ENCODE results near the gene VSIG10L. TPM values are rescaled to one million over a fixed set of nuclear protein-coding genes. Genes with fewer than 3 reads are reported as not detected.

The VSIG10L gene
- total RNA-seq, 1 donor = 0.27 TPM

- TF ChIP-seq CTCF (IDR thresholded peaks at IDR 0.05; ENCODE audit: insufficient read depth, low read length) = no peak
- H3K4me3 ChIP-seq (ENCODE audit: low read depth, low read length) = no peak overlapping the region
- DNase-seq (ENCODE audit: low read depth) = no peak
Measured at GRCh38 chr19:51337861-51338562, 3.9 kb downstream of the VSIG10L start.

- H3K4me3 ChIP-seq (ENCODE audit: low read depth, low read length) = no peak overlapping the region
- DNase-seq (ENCODE audit: low read depth) = no peak
- no peak for TF ChIP-seq CTCF (IDR thresholded peaks at IDR 0.05; ENCODE audit: insufficient read depth, low read length)
Measured at GRCh38 chr19:51337141-51337860, 4.6 kb downstream of the VSIG10L start.

- no peak overlapping the region for H3K4me3 ChIP-seq (ENCODE audit: low read depth, low read length)
- TF ChIP-seq CTCF (IDR thresholded peaks at IDR 0.05; ENCODE audit: insufficient read depth, low read length) = no peak
- no peak for DNase-seq (ENCODE audit: low read depth)
Measured at GRCh38 chr19:51333836-51334460, 8.0 kb downstream of the VSIG10L start.

- H3K4me3 ChIP-seq (ENCODE audit: low read depth, low read length) = no peak overlapping the region
- no peak for DNase-seq (ENCODE audit: low read depth)
- no peak for TF ChIP-seq CTCF (IDR thresholded peaks at IDR 0.05; ENCODE audit: insufficient read depth, low read length)
Measured at GRCh38 chr19:51331716-51332115, 10.2 kb downstream of the VSIG10L start.

- no peak overlapping the region for H3K4me3 ChIP-seq (ENCODE audit: low read depth, low read length)
- no peak for TF ChIP-seq CTCF (IDR thresholded peaks at IDR 0.05; ENCODE audit: insufficient read depth, low read length)
- no peak for DNase-seq (ENCODE audit: low read depth)
Measured at GRCh38 chr19:51331193-51331592, 10.7 kb downstream of the VSIG10L start.

GRCh38 chr19:51330366-51330765 is 11.6 kb downstream of the VSIG10L start:
- DNase-seq (ENCODE audit: low read depth) = no peak
- no peak for TF ChIP-seq CTCF (IDR thresholded peaks at IDR 0.05; ENCODE audit: insufficient read depth, low read length)
- no peak overlapping the region for H3K4me3 ChIP-seq (ENCODE audit: low read depth, low read length)

Data from fibroblast of the aortic adventitia (primary cell).